ENCODE measurements around the gene PLEKHG2.

The PLEKHG2 gene

DNA sequence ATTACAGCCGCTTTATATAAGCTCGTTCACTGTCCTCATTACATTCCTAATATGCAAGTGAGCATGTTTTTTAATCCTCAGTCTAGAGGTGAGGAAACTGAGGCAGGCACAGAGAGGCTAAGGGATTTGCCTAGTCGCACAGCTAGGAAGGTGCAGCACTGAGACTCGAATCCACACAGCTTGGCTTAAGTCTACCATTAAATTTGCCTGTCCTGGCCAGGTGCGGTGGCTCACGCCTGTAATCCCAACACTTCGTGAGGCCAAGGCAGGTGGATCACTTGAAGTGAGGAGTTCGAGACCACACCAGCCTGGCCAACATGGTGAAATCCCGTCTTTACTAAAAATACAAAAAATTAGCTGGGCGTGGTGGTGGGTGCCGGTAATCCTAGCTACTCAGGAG is 15.2 kb downstream of the PLEKHG2 start:
- DNase-seq (ENCODE audit: extremely low read depth, insufficient read length): no peak
- Histone ChIP-seq H3K36me3 (ENCODE audit: control insufficient read depth, insufficient read depth, low read length) (peaks cover 21% of the 10 kb centered on the region), H3K4me3 (replicated peaks; ENCODE audit: low read depth, low read length) (no peak overlapping the region), H3K27me3 (replicated peaks; ENCODE audit: control insufficient read depth, insufficient read depth, low read length) (no peaks in the 10 kb centered on the region)
- TF ChIP-seq, protein P1, sequence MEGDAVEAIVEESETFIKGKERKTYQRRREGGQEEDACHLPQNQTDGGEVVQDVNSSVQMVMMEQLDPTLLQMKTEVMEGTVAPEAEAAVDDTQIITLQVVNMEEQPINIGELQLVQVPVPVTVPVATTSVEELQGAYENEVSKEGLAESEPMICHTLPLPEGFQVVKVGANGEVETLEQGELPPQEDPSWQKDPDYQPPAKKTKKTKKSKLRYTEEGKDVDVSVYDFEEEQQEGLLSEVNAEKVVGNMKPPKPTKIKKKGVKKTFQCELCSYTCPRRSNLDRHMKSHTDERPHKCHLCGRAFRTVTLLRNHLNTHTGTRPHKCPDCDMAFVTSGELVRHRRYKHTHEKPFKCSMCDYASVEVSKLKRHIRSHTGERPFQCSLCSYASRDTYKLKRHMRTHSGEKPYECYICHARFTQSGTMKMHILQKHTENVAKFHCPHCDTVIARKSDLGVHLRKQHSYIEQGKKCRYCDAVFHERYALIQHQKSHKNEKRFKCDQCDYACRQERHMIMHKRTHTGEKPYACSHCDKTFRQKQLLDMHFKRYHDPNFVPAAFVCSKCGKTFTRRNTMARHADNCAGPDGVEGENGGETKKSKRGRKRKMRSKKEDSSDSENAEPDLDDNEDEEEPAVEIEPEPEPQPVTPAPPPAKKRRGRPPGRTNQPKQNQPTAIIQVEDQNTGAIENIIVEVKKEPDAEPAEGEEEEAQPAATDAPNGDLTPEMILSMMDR (IDR thresholded peaks at IDR 0.05; ENCODE audit: insufficient read depth, low read length, poor library complexity, severe bottlenecking): no peak

GRCh38 chr19:39428283-39429112 is 16.0 kb downstream of the PLEKHG2 start:
- H3K27me3 ChIP-seq (replicated peaks; ENCODE audit: control insufficient read depth, insufficient read depth, low read length): no peaks in the 10 kb centered on the region
- TF ChIP-seq, protein P1 (IDR thresholded peaks at IDR 0.05; ENCODE audit: insufficient read depth, low read length, poor library complexity, severe bottlenecking): no peak
- no peak for DNase-seq (ENCODE audit: extremely low read depth, insufficient read length)
- H3K36me3 ChIP-seq (ENCODE audit: control insufficient read depth, insufficient read depth, low read length): peaks cover 25% of the 10 kb centered on the region
- no peak overlapping the region for H3K4me3 ChIP-seq (replicated peaks; ENCODE audit: low read depth, low read length)

DNA sequence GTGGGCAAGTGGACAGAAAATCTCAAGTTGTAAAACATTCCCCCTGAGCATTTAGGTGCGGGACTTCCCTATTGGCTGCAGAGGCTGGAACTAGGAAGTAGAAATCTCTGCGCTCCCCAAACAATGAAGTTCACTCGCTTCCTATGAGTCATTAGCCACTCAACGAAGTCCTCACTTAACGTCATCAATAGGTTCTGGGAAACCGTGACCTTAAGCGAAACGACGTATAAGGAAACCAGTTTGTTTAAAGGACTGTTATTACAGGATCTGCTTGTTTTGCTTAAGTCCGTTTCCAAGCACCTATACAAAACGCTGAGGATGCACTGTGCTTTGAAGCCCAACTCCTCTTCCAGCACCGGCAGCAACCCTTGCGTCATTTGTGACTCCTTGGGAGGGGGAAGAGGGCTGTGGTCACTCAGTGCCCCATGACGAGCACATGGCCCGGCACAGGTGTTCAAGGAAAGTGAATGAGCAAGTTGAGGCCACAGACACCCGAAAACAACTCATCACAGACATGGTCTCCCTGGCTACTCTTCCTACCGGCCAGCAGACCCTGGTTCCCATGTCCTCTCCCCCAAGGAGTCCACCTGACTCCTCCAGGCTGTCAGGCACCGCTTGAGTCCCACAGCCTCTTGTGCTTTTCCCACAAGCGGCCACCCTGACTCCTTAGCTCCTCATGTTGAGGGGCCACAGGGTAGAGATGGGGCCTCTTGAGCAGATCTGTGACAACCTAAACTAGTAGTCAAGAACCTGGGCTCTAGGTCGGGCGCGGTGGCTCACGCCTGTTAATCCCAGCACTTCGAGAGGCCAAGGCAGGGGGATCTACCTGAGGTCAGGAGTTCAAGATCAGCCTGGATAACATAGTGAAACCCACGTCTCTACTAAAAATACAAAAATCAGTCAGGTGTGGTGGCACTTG is 18.5 kb downstream of the PLEKHG2 start:
- H3K4me3 ChIP-seq (replicated peaks; ENCODE audit: low read depth, low read length): 0 out of 2 replicates have a peak overlapping the region, but pooled peaks have one; percentile 1

GRCh38 chr19:39432677-39433025 is 20.2 kb downstream of the PLEKHG2 start:
- no peak for DNase-seq (ENCODE audit: extremely low read depth, insufficient read length)
- Histone ChIP-seq H3K27me3 (replicated peaks; ENCODE audit: control insufficient read depth, insufficient read depth, low read length) (no peaks in the 10 kb centered on the region), H3K36me3 (ENCODE audit: control insufficient read depth, insufficient read depth, low read length) (peaks cover 27% of the 10 kb centered on the region), H3K4me3 (replicated peaks; ENCODE audit: low read depth, low read length) (no peak overlapping the region)
- TF ChIP-seq, protein P1 (IDR thresholded peaks at IDR 0.05; ENCODE audit: insufficient read depth, low read length, poor library complexity, severe bottlenecking): no peak

More for the DNA sequence above, 18.5 kb downstream of the PLEKHG2 start:
- Histone ChIP-seq H3K27me3 (replicated peaks; ENCODE audit: control insufficient read depth, insufficient read depth, low read length) (no peaks in the 10 kb centered on the region), H3K36me3 (ENCODE audit: control insufficient read depth, insufficient read depth, low read length) (peaks cover 27% of the 10 kb centered on the region)
- TF ChIP-seq, protein P1 (IDR thresholded peaks at IDR 0.05; ENCODE audit: insufficient read depth, low read length, poor library complexity, severe bottlenecking): no peak
- DNase-seq (ENCODE audit: extremely low read depth, insufficient read length): peak; percentile 82

- Histone ChIP-seq H3K4me3 (replicated peaks; ENCODE audit: low read depth, low read length) (peak overlapping the region; percentile 74), H3K27me3 (replicated peaks; ENCODE audit: control insufficient read depth, insufficient read depth, low read length) (no peaks in the 10 kb centered on the region), H3K36me3 (ENCODE audit: control insufficient read depth, insufficient read depth, low read length) (peaks cover 27% of the 10 kb centered on the region)
- TF ChIP-seq, protein P1 (IDR thresholded peaks at IDR 0.05; ENCODE audit: insufficient read depth, low read length, poor library complexity, severe bottlenecking): no peak
- DNase-seq (ENCODE audit: extremely low read depth, insufficient read length): no peak
Observed at GRCh38 chr19:39433480-39434079, 21.1 kb downstream of the PLEKHG2 start.
